CD4-positive, alpha-beta T cell (primary cell): ENCODE measurements around the gene SDC1. TPM values are rescaled to one million over a fixed set of nuclear protein-coding genes. Genes with fewer than 3 reads are reported as not detected.

ENCODE experiments used
- ATAC-seq: fragments of 200-7000 bp; cut with Tn5 transposase; one replicate; pipeline ENCODE4 v1.10.0; 2022; ENCODE audit warnings: mild to moderate bottlenecking; ENCODE audit not compliant: poor library complexity
- CTCF ChIA-PET: fragments of 350-600 bp; sonication (Branson Sonifier 250); formaldehyde crosslinking; loops from one replicate; lab custom pipeline; 2021; ENCODE audit warnings: antibody characterized with exemption, inconsistent platforms; lab: Charles Lee
- POLR2A ChIA-PET: fragments of 350-600 bp; sonication (Branson Sonifier 250); formaldehyde crosslinking; loops from one replicate; lab custom pipeline; 2021; ENCODE audit warnings: antibody characterized with exemption, inconsistent platforms; lab: Charles Lee
- DNase-seq, 14 experiments: peaks; one replicate each; pipeline ENCODE4 v3.0.0-alpha.2; 2013 to 2020; ENCODE audit warnings: mixed read lengths in 2 of 14
- H3K27ac ChIP-seq, 2 donors: one replicate each; pipeline versions ENCODE4 v1.5.1 to v1.7.0; 2013; ENCODE audit warnings: low read length in 2 of 2, low read depth in 1 of 2, mild to moderate bottlenecking in 1 of 2
- H3K27me3 ChIP-seq, 2 experiments: 1 replicate in 1 of 2; 2 replicates in 1 of 2; pipeline versions ENCODE4 v1.6.1 to v1.7.0; 2013; ENCODE audit warnings: low read length in 2 of 2, control low read depth in 1 of 2, mild to moderate bottlenecking in 1 of 2, moderate library complexity in 1 of 2; ENCODE audit not compliant: insufficient read depth in 2 of 2, control insufficient read depth in 1 of 2
- H3K36me3 ChIP-seq: one replicate; pipeline ENCODE4 v1.6.1; 2013; ENCODE audit warnings: low read length, control low read depth; ENCODE audit not compliant: insufficient read depth
- H3K4me1 ChIP-seq: one replicate; pipeline ENCODE4 v1.6.1; 2013; ENCODE audit warnings: low read length, control low read depth; ENCODE audit not compliant: insufficient read depth
- H3K4me3 ChIP-seq: one replicate; pipeline ENCODE4 v1.5.1; 2013; ENCODE audit warnings: mild to moderate bottlenecking, low read length, moderate library complexity
- H3K9me3 ChIP-seq, 2 experiments: 1 replicate in 1 of 2; 2 replicates in 1 of 2; pipeline versions ENCODE4 v1.6.1 to v1.7.0; 2013; ENCODE audit warnings: low read length in 2 of 2, mild to moderate bottlenecking in 2 of 2, control low read depth in 1 of 2, moderate library complexity in 1 of 2; ENCODE audit not compliant: control insufficient read depth in 1 of 2, insufficient read depth in 1 of 2
- H3K27ac Mint-ChIP-seq: one replicate; pipeline ENCODE4 v1.8.0; 2020; ENCODE audit warnings: mixed read lengths
- H3K27me3 Mint-ChIP-seq: one replicate; pipeline ENCODE4 v1.8.0; 2021; ENCODE audit warnings: mixed read lengths
- H3K36me3 Mint-ChIP-seq: one replicate; pipeline ENCODE4 v1.8.0; 2021; ENCODE audit warnings: low read depth, mixed read lengths
- H3K4me1 Mint-ChIP-seq: one replicate; pipeline ENCODE4 v1.8.0; 2021; ENCODE audit warnings: low read depth, mixed read lengths
- H3K4me3 Mint-ChIP-seq: one replicate; pipeline ENCODE4 v1.8.0; 2020; ENCODE audit warnings: mild to moderate bottlenecking, mixed read lengths
- H3K9me3 Mint-ChIP-seq: one replicate; pipeline ENCODE4 v1.8.0; 2020; ENCODE audit warnings: mixed read lengths
- CTCF ChIP-seq: fragments of 200-600 bp; IDR thresholded peaks from one replicate; pipeline ENCODE4 v1.8.0; 2022; ENCODE audit warnings: antibody characterized with exemption, mild to moderate bottlenecking
- intact Hi-C, 2 experiments: fragments of 100-400 bp; cut with DNase I in 1 of 2; cut with micrococcal nuclease in 1 of 2; formaldehyde crosslinking; loops; one replicate each; pipeline versions ENCODE4 v1.15.1 to v1.9.0; 2023 to 2025; cut with DNase I, micrococcal nuclease
- total RNA-seq, 174 experiments: library from RNA in 2 of 174; stranded (reverse) in 2 of 174; gene quantifications; one replicate each; pipeline ENCODE4 v1.2.3 and lab custom pipeline; 2021 to 2026

The SDC1 gene
- total RNA-seq, 2 experiments from 2014 or later: not detected

GRCh38 chr2:20205915-20206524, 18.9 kb downstream of the SDC1 start:
- Mint-ChIP-seq H3K36me3 (no peaks in the 10 kb centered on the region), H3K4me3 (no peak overlapping the region), H3K27me3 (no peaks in the 10 kb centered on the region), H3K9me3 (no peaks in the 10 kb centered on the region), H3K4me1 (no peaks in the 10 kb centered on the region), H3K27ac (no peak overlapping the region)
- ChIA-PET CTCF (no interaction called here), POLR2A (no interaction called here)
- Histone ChIP-seq H3K4me3 (no peak overlapping the region), H3K27ac (no peak overlapping the region), H3K4me1 (no peaks in the 10 kb centered on the region), H3K27me3 (no peaks in the 10 kb centered on the region), H3K36me3 (no peaks in the 10 kb centered on the region), H3K9me3 (peaks cover 0 to 5% of the 10 kb centered on the region in 2 experiments)
- DNase-seq (no peak), ATAC-seq (no peak)
- no peak for TF ChIP-seq CTCF
- intact Hi-C loops: no loop called here

GRCh38 chr2:20205069-20205468, 19.9 kb downstream of the SDC1 start:
- intact Hi-C loops: no loop called here
- H3K4me1 ChIP-seq: no peaks in the 10 kb centered on the region
- H3K9me3 ChIP-seq: peaks cover 0 to 5% of the 10 kb centered on the region in 2 experiments
- Mint-ChIP-seq H3K4me3 (no peak overlapping the region), H3K27ac (no peak overlapping the region), H3K9me3 (no peaks in the 10 kb centered on the region), H3K36me3 (no peaks in the 10 kb centered on the region), H3K4me1 (no peaks in the 10 kb centered on the region), H3K27me3 (no peaks in the 10 kb centered on the region)
- ChIA-PET POLR2A (no interaction called here), CTCF (no interaction called here)
- TF ChIP-seq CTCF: no peak
- ATAC-seq (no peak), DNase-seq (no peak)
- no peaks in the 10 kb centered on the region for H3K36me3 ChIP-seq
- no peak overlapping the region for H3K4me3 ChIP-seq
- no peak overlapping the region for H3K27ac ChIP-seq
- no peaks in the 10 kb centered on the region for H3K27me3 ChIP-seq

- ATAC-seq: no peak
- Mint-ChIP-seq H3K27me3 (no peaks in the 10 kb centered on the region), H3K27ac (no peak overlapping the region), H3K4me3 (no peak overlapping the region), H3K4me1 (no peaks in the 10 kb centered on the region), H3K9me3 (no peaks in the 10 kb centered on the region), H3K36me3 (no peaks in the 10 kb centered on the region)
- no peaks in the 10 kb centered on the region for H3K27me3 ChIP-seq
- peaks cover 0 to 5% of the 10 kb centered on the region in 2 experiments for H3K9me3 ChIP-seq
- TF ChIP-seq CTCF: no peak
- ChIA-PET POLR2A (no interaction called here), CTCF (no interaction called here)
- intact Hi-C loops: no loop called here
- DNase-seq: no peak
- no peaks in the 10 kb centered on the region for H3K36me3 ChIP-seq
- no peak overlapping the region for H3K27ac ChIP-seq
- H3K4me3 ChIP-seq: no peak overlapping the region
- H3K4me1 ChIP-seq: no peaks in the 10 kb centered on the region
These were observed 21.3 kb downstream of the SDC1 start for GRCh38 chr2:20203521-20204225.
